ENCODE data around the gene MCUB.

The MCUB gene

GRCh38 chr4:109657854-109658418, 97.9 kb downstream of the MCUB start:
- H2AFZ ChIP-seq (ENCODE audit: low read length) = no peak overlapping the region
- no peak overlapping the region for H3K9ac ChIP-seq (ENCODE audit: low read depth, low read length, poor library complexity, severe bottlenecking)
- no peak overlapping the region for H3K4me2 ChIP-seq (ENCODE audit: low read depth, low read length, poor library complexity, severe bottlenecking)
- no peak for TF ChIP-seq EZH2phosphoT487 (IDR thresholded peaks at IDR 0.05; ENCODE audit: borderline replicate concordance)
- TF ChIP-seq CTCF (conservative IDR thresholded peaks at IDR 0.05; ENCODE audit: low read length) = no peak
- H3K4me1 ChIP-seq (ENCODE audit: insufficient read depth, low read length, poor library complexity, severe bottlenecking) = no peaks in the 10 kb centered on the region
- H3F3A ChIP-seq (ENCODE audit: low read depth) = no peaks in the 10 kb centered on the region
- H3K9me3 ChIP-seq (ENCODE audit: insufficient read depth, low read depth, low read length) = no peaks in the 10 kb centered on the region
- H3K9me2 ChIP-seq (replicated peaks; ENCODE audit: low read depth, low read length) = no peaks in the 10 kb centered on the region
- H3K4me3 ChIP-seq (ENCODE audit: low read length, poor library complexity, severe bottlenecking) = no peak overlapping the region
- H3K79me2 ChIP-seq (ENCODE audit: insufficient read depth, low read length) = no peaks in the 10 kb centered on the region
- H4K20me1 ChIP-seq (ENCODE audit: insufficient read depth, low read length, poor library complexity, severe bottlenecking) = no peaks in the 10 kb centered on the region
- H3K27me3 ChIP-seq (ENCODE audit: insufficient read depth, low read length, poor library complexity, severe bottlenecking) = no peaks in the 10 kb centered on the region
- H3K36me3 ChIP-seq (ENCODE audit: insufficient read depth, low read length) = no peaks in the 10 kb centered on the region

GRCh38 chr4:109658871-109659410, 98.9 kb downstream of the MCUB start:
- no peaks in the 10 kb centered on the region for H3K79me2 ChIP-seq (ENCODE audit: insufficient read depth, low read length)
- no peak overlapping the region for H3K4me2 ChIP-seq (ENCODE audit: low read depth, low read length, poor library complexity, severe bottlenecking)
- H4K20me1 ChIP-seq (ENCODE audit: insufficient read depth, low read length, poor library complexity, severe bottlenecking) = no peaks in the 10 kb centered on the region
- no peaks in the 10 kb centered on the region for H3F3A ChIP-seq (ENCODE audit: low read depth)
- H3K9me2 ChIP-seq (replicated peaks; ENCODE audit: low read depth, low read length) = no peaks in the 10 kb centered on the region
- H3K4me3 ChIP-seq (ENCODE audit: low read length, poor library complexity, severe bottlenecking) = no peak overlapping the region
- no peaks in the 10 kb centered on the region for H3K4me1 ChIP-seq (ENCODE audit: insufficient read depth, low read length, poor library complexity, severe bottlenecking)
- no peaks in the 10 kb centered on the region for H3K36me3 ChIP-seq (ENCODE audit: insufficient read depth, low read length)
- no peaks in the 10 kb centered on the region for H3K9me3 ChIP-seq (ENCODE audit: insufficient read depth, low read depth, low read length)
- no peaks in the 10 kb centered on the region for H3K27me3 ChIP-seq (ENCODE audit: insufficient read depth, low read length, poor library complexity, severe bottlenecking)
- TF ChIP-seq CTCF (conservative IDR thresholded peaks at IDR 0.05; ENCODE audit: low read length) (peak; percentile 34; the same call in 1 of the 2 replicates), EZH2phosphoT487 (IDR thresholded peaks at IDR 0.05; ENCODE audit: borderline replicate concordance) (no peak)
- no peak overlapping the region for H3K9ac ChIP-seq (ENCODE audit: low read depth, low read length, poor library complexity, severe bottlenecking)
- no peak overlapping the region for H2AFZ ChIP-seq (ENCODE audit: low read length)

DNA sequence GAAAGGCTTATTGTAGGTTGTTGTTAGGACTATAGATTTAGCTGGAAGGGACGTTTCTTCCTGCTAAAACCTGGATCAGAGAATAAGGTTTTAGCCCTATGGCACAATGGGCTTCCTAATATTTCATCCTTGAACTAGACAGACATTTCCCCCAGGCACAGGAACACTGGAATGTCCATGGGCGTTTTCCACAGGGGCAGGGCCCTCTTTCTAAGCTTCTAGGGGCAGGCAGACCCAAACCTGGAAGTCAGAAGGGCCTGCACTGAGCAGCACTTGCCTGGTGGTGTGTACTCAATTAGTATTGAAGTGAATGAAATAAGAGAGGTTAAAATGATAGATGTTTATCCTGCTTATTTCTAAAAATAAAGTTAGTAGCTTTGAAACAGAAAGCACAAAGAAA, 102.1 kb downstream of the MCUB start:
- no peaks in the 10 kb centered on the region for H3K79me2 ChIP-seq (ENCODE audit: insufficient read depth, low read length)
- H3K4me2 ChIP-seq (ENCODE audit: low read depth, low read length, poor library complexity, severe bottlenecking) = no peak overlapping the region
- H2AFZ ChIP-seq (ENCODE audit: low read length) = no peak overlapping the region
- H3K4me3 ChIP-seq (ENCODE audit: low read length, poor library complexity, severe bottlenecking) = no peak overlapping the region
- H3K27me3 ChIP-seq (ENCODE audit: insufficient read depth, low read length, poor library complexity, severe bottlenecking) = no peaks in the 10 kb centered on the region
- TF ChIP-seq CTCF (conservative IDR thresholded peaks at IDR 0.05; ENCODE audit: low read length) (no peak), EZH2phosphoT487 (IDR thresholded peaks at IDR 0.05; ENCODE audit: borderline replicate concordance) (no peak)
- no peaks in the 10 kb centered on the region for H3K9me2 ChIP-seq (replicated peaks; ENCODE audit: low read depth, low read length)
- no peaks in the 10 kb centered on the region for H3K9me3 ChIP-seq (ENCODE audit: insufficient read depth, low read depth, low read length)
- H3K4me1 ChIP-seq (ENCODE audit: insufficient read depth, low read length, poor library complexity, severe bottlenecking) = no peaks in the 10 kb centered on the region
- no peaks in the 10 kb centered on the region for H3F3A ChIP-seq (ENCODE audit: low read depth)
- H4K20me1 ChIP-seq (ENCODE audit: insufficient read depth, low read length, poor library complexity, severe bottlenecking) = no peaks in the 10 kb centered on the region
- no peaks in the 10 kb centered on the region for H3K36me3 ChIP-seq (ENCODE audit: insufficient read depth, low read length)
- no peak overlapping the region for H3K9ac ChIP-seq (ENCODE audit: low read depth, low read length, poor library complexity, severe bottlenecking)

Data from Loucy (cell line).